ENCODE results near the gene INPP1. TPM values are rescaled to one million over a fixed set of nuclear protein-coding genes. Genes with fewer than 3 reads are reported as not detected.

The INPP1 gene
- total RNA-seq, 1 experiment from 2014 or later, result 4.3 TPM

- peaks cover 4 to 5% of the 10 kb centered on the region in 2 experiments for H3K4me1 Mint-ChIP-seq
- Histone ChIP-seq H3K14ac (ENCODE audit: insufficient read depth, low read length) (no peak overlapping the region), H3K23me2 (ENCODE audit: insufficient read length, low read depth, low read length, poor library complexity, severe bottlenecking) (no peaks in the 10 kb centered on the region), H3K4ac (ENCODE audit: low read depth, low read length) (no peak overlapping the region), H3K18ac (ENCODE audit: insufficient read length, low read depth, low read length) (no peak overlapping the region), H3K27me3 (ENCODE audit: insufficient read depth, low read length) (no peaks in the 10 kb centered on the region), H3K79me1 (ENCODE audit: insufficient read depth, low read depth, low read length, poor library complexity, severe bottlenecking) (no peaks in the 10 kb centered on the region), H3K27ac (ENCODE audit: insufficient read length, low read depth, low read length) (no peak overlapping the region), H4K91ac (ENCODE audit: insufficient read length, low read depth, low read length) (no peak overlapping the region), H2BK20ac (ENCODE audit: low read depth, low read length, poor library complexity, severe bottlenecking) (no peak overlapping the region), H3K9ac (ENCODE audit: extremely low read depth, insufficient read length, low read length) (no peak overlapping the region), H2AFZ (ENCODE audit: low read length) (no peak overlapping the region), H2AK5ac (ENCODE audit: insufficient read length, low read length) (no peak overlapping the region), H3K56ac (ENCODE audit: insufficient read length, low read depth, low read length) (no peak overlapping the region), H4K20me1 (ENCODE audit: control insufficient read depth, insufficient read depth, insufficient read length) (no peaks in the 10 kb centered on the region), H3K4me1 (ENCODE audit: insufficient read depth, low read length) (no peaks in the 10 kb centered on the region), H4K8ac (replicated peaks; ENCODE audit: insufficient read length, low read depth, low read length) (no peak overlapping the region), H4K5ac (ENCODE audit: insufficient read length, low read depth, low read length) (no peak overlapping the region), H3K4me2 (ENCODE audit: insufficient read depth, insufficient read length, low read length) (no peak overlapping the region), H2BK120ac (ENCODE audit: low read depth, low read length, poor library complexity, severe bottlenecking) (no peak overlapping the region), H3K9me3 (ENCODE audit: control insufficient read depth, low read depth, low read length) (no peaks in the 10 kb centered on the region), H3K79me2 (ENCODE audit: insufficient read depth, low read length) (no peaks in the 10 kb centered on the region), H2BK15ac (ENCODE audit: low read depth, low read length) (no peak overlapping the region), H2BK12ac (ENCODE audit: insufficient read length, low read depth, low read length) (no peak overlapping the region), H3T11ph (ENCODE audit: low read length) (no peak overlapping the region), H2BK5ac (ENCODE audit: insufficient read length, low read length) (no peak overlapping the region), H3K23ac (ENCODE audit: insufficient read length, low read depth, low read length) (no peak overlapping the region)
- H3K36me3 Mint-ChIP-seq (ENCODE audit: insufficient read depth in 1 of 3, low read depth in 3 of 3), result no peaks in the 10 kb centered on the region
- H3K27me3 Mint-ChIP-seq (ENCODE audit: low read depth), result no peaks in the 10 kb centered on the region
- TF ChIP-seq CTCF (conservative IDR thresholded peaks at IDR 0.05), result no peak
- H3K27ac Mint-ChIP-seq, result no peak overlapping the region
- H3K4me3 Mint-ChIP-seq, result no peak overlapping the region
- WGBS (ENCODE audit: extremely low coverage, insufficient read length, low lambda C conversion rate), result no CpG with 5 or more reads among the region's 2 CpGs
- H3K9me3 Mint-ChIP-seq, result no peaks in the 10 kb centered on the region; a peak in 1 of 5 replicates
- no peak for DNase-seq
These were observed 7.0 kb upstream of the INPP1 start for GRCh38 chr2:190336420-190336819.

All from H9 (cell line).